ENCODE data around the gene NHSL1. TPM values are rescaled to one million over a fixed set of nuclear protein-coding genes. Genes with fewer than 3 reads are reported as not detected.
A peak's percentile ranks its signal among the peaks of the same experiment; 100 is the strongest.

The NHSL1 gene
- total and polyA plus RNA-seq, 2 of the 8 experiments (the other 6 are each of a cell fraction or from before 2014, with no cell fraction given) = 7.2 to 32.4 TPM

DNA sequence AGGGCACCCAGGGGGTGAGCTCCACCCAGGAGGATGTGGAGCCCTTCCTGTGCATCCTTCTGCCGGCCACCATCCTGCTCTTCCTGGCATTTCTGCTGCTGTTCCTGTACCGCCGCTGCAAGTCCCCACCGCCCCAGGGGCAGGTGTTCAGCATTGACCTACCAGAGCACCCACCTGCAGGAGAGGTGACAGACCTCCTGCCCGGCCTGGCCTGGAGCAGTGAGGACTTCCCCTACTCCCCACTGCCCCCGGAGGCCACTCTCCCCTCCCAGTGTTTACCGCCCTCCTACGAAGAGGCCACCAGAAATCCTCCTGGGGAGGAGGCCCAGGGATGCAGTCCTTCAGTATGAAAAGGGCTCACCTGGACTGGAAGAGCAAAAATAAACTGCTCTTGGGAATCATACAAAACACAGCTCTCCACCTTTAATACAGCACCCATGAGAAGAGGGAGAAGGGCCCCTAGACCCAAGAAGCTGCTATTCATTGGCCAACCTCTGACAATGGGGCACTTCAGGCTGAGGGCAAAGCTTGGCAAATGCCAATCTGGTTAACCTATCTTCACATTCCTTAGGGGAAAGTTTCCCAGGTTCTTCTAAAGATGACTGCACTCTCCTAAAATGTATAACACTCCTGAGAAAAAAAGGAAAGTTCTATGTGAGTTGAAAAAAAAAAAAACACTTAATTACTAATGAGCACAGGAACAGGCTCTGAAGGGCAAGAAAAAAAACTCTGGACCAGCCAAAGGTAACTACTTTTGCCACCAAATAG lies 116.6 kb downstream of the NHSL1 start:
- Histone ChIP-seq H3K4me2 (ENCODE audit: insufficient read depth in 1 of 2, low read depth in 2 of 2, low read length in 2 of 2) (no peak overlapping the region), H2AFZ (ENCODE audit: low read length) (no peak overlapping the region)
- POLR2A ChIA-PET (ENCODE audit: partially characterized antibody) = interaction anchor here (1.6 kb wide), 1 partner anchor 22 kb away, joined by 3 read pairs; the partner anchor contains the start of gene HEBP2

More for the DNA sequence above, 116.6 kb downstream of the NHSL1 start:
- Histone ChIP-seq H4K91ac (replicated peaks; ENCODE audit: insufficient read length, low read length) (no peak overlapping the region), H3K79me2 (ENCODE audit: control insufficient read depth in 1 of 2, insufficient read depth in 2 of 2, low read length in 2 of 2) (no peaks in the 10 kb centered on the region), H3K9me3 (ENCODE audit: insufficient read depth in 2 of 2, low read depth in 1 of 2, low read length in 1 of 2) (no peaks in the 10 kb centered on the region), H2BK15ac (ENCODE audit: low read length) (no peak overlapping the region), H3K4me1 (replicated peaks in 1 of 4; ENCODE audit: control insufficient read depth in 3 of 4, insufficient read depth in 4 of 4, low read length in 3 of 4) (peaks cover 0 to 11% (median 0%) of the 10 kb centered on the region in 4 experiments; a peak in 2 of 7 replicates), H4K20me1 (replicated peaks in 1 of 2; ENCODE audit: control insufficient read depth in 1 of 2, insufficient read depth in 2 of 2, low read length in 2 of 2) (no peaks in the 10 kb centered on the region), H4K5ac (ENCODE audit: insufficient read length, low read depth, low read length) (no peak overlapping the region), H2BK120ac (replicated peaks; ENCODE audit: low read depth, low read length) (no peak overlapping the region), H3K27ac (ENCODE audit: low read depth, low read length) (no peak overlapping the region), H3K23ac (ENCODE audit: insufficient read length) (no peak overlapping the region), H3K23me2 (ENCODE audit: low read depth, low read length) (no peaks in the 10 kb centered on the region), H3K56ac (replicated peaks; ENCODE audit: insufficient read length, low read depth, low read length) (no peak overlapping the region), H2AK5ac (ENCODE audit: low read depth, low read length) (no peak overlapping the region), H3K36me3 (ENCODE audit: control insufficient read depth in 2 of 4, insufficient read depth in 4 of 4, low read length in 3 of 4) (no peaks in the 10 kb centered on the region), H3K14ac (ENCODE audit: insufficient read length) (no peak overlapping the region), H2BK20ac (ENCODE audit: low read length) (no peak overlapping the region), H3K4me3 (ENCODE audit: extremely low read depth in 1 of 4, insufficient read depth in 2 of 4, low read depth in 3 of 4, low read length in 4 of 4) (no peak overlapping the region), H2BK5ac (ENCODE audit: low read depth, low read length) (no peak overlapping the region), H4K8ac (ENCODE audit: extremely low read depth, insufficient read depth, low read length) (no peak overlapping the region), H3K18ac (ENCODE audit: extremely low read depth, low read length) (no peak overlapping the region), H3K4ac (replicated peaks; ENCODE audit: insufficient read length, low read depth, low read length) (no peak overlapping the region), H3K27me3 (replicated peaks in 1 of 4; ENCODE audit: control insufficient read depth in 3 of 4, extremely low read depth in 1 of 4, insufficient read depth in 3 of 4, low read length in 3 of 4) (no peaks in the 10 kb centered on the region), H3K79me1 (ENCODE audit: low read depth, low read length) (no peaks in the 10 kb centered on the region), H3K9ac (replicated peaks in 1 of 4; ENCODE audit: extremely low read depth in 1 of 4, low read depth in 3 of 4, low read length in 3 of 4) (no peak overlapping the region), H2BK12ac (ENCODE audit: low read depth, low read length) (0 out of 2 replicates have a peak overlapping the region, but pooled peaks have one; percentile 27)
- CTCF ChIA-PET (ENCODE audit: partially characterized antibody) = interaction anchor here (0.7 to 2.5 kb wide), 7 partner anchors 13 to 266 kb away, joined by 3 to 8 read pairs (median 3); partner anchors contain the start of gene HEBP2
- FAIRE-seq (no peak), DNase-seq (ENCODE audit: low read depth in 1 of 2, low spot score in 2 of 2) (peak in 1 of 2 experiments; percentile 60)
- 88% methylated on average over 8 of the region's 8 CpGs; no CpG with 5 or more reads in 1 of the 2 experiments for WGBS, 2 experiments (ENCODE audit: extremely low coverage in 1 of 2, insufficient coverage in 1 of 2, insufficient read length in 1 of 2, insufficient replicate concordance in 2 of 2, low coverage in 1 of 2, low lambda C conversion rate in 2 of 2, missing lambda C conversion rate in 1 of 2)
- TF ChIP-seq, protein P1, sequence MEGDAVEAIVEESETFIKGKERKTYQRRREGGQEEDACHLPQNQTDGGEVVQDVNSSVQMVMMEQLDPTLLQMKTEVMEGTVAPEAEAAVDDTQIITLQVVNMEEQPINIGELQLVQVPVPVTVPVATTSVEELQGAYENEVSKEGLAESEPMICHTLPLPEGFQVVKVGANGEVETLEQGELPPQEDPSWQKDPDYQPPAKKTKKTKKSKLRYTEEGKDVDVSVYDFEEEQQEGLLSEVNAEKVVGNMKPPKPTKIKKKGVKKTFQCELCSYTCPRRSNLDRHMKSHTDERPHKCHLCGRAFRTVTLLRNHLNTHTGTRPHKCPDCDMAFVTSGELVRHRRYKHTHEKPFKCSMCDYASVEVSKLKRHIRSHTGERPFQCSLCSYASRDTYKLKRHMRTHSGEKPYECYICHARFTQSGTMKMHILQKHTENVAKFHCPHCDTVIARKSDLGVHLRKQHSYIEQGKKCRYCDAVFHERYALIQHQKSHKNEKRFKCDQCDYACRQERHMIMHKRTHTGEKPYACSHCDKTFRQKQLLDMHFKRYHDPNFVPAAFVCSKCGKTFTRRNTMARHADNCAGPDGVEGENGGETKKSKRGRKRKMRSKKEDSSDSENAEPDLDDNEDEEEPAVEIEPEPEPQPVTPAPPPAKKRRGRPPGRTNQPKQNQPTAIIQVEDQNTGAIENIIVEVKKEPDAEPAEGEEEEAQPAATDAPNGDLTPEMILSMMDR (IDR thresholded peaks at IDR 0.05; ENCODE audit: control extremely low read depth in 1 of 3, insufficient read depth in 1 of 3, low read depth in 1 of 3, low read length in 3 of 3) = peak; percentile 33 to 59 (median 57)
- TF ChIP-seq CTBP2 (IDR thresholded peaks at IDR 0.05; ENCODE audit: borderline replicate concordance, insufficient read depth, insufficient read length, low read length) = no peak
- TF ChIP-seq RAD21 (IDR thresholded peaks at IDR 0.05 in 1 of 2, conservative IDR thresholded peaks at IDR 0.05 in 1 of 2; ENCODE audit: low read depth in 2 of 2, low read length in 2 of 2) = peak in 1 of 2 experiments; percentile 41; a peak in 1 of 4 replicates
